Measurements from ENCODE around the gene MAP7D2.

Gene MAP7D2

GRCh38 chrX:20112022-20112774 lies 4.5 kb downstream of the MAP7D2 start:
- DNase-seq, result no peak

- no peak for DNase-seq
These were observed 5.4 kb downstream of the MAP7D2 start for GRCh38 chrX:20111271-20111670.

GRCh38 chrX:20101934-20102581 lies 14.6 kb downstream of the MAP7D2 start:
- DNase-seq, result no peak

GRCh38 chrX:20091499-20091898 lies 25.2 kb downstream of the MAP7D2 start:
- no peak for DNase-seq

GRCh38 chrX:20089845-20090244 lies 26.9 kb downstream of the MAP7D2 start:
- DNase-seq, result no peak

GRCh38 chrX:20080277-20080676 lies 36.4 kb downstream of the MAP7D2 start:
- DNase-seq, result no peak

- no peak for DNase-seq
These were observed 45.1 kb downstream of the MAP7D2 start for GRCh38 chrX:20071511-20072079.

- DNase-seq, result no peak
These were observed 48.8 kb downstream of the MAP7D2 start for GRCh38 chrX:20067709-20068561.

- peak; percentile 50 for DNase-seq
These were observed 49.6 kb downstream of the MAP7D2 start for GRCh38 chrX:20066968-20067708.

- DNase-seq, result peak; percentile 12
These were observed 52.9 kb downstream of the MAP7D2 start for GRCh38 chrX:20063716-20064351.

- no peak for DNase-seq
These were observed 53.6 kb downstream of the MAP7D2 start for GRCh38 chrX:20063153-20063552.

- DNase-seq, result no peak
These were observed 54.9 kb downstream of the MAP7D2 start for GRCh38 chrX:20061855-20062254.

- DNase-seq, result no peak
These were observed 55.6 kb downstream of the MAP7D2 start for GRCh38 chrX:20060961-20061748.

GRCh38 chrX:20059467-20060128 lies 57.1 kb downstream of the MAP7D2 start:
- no peak for DNase-seq

- DNase-seq, result no peak
These were observed 59.2 kb downstream of the MAP7D2 start for GRCh38 chrX:20057479-20057878.

- no peak for DNase-seq
These were observed 60.0 kb downstream of the MAP7D2 start for GRCh38 chrX:20056704-20057103.

GRCh38 chrX:20053537-20053936 lies 63.2 kb downstream of the MAP7D2 start:
- DNase-seq, result no peak

GRCh38 chrX:20046864-20047263 lies 69.8 kb downstream of the MAP7D2 start:
- no peak for DNase-seq

- DNase-seq, result no peak
These were observed 70.5 kb downstream of the MAP7D2 start for GRCh38 chrX:20046223-20046622.

GRCh38 chrX:20042221-20042620 lies 74.5 kb downstream of the MAP7D2 start:
- DNase-seq, result no peak

GRCh38 chrX:20038966-20039365 lies 77.7 kb downstream of the MAP7D2 start:
- no peak for DNase-seq

Data from activated CD4-positive, alpha-beta T cell treated with anti-CD3 and anti-CD28 coated beads, Interleukin-2, amount 50 U/mL, for 16 hours (primary cell).